Activated naive CD4-positive, alpha-beta T cell treated with anti-CD3 and anti-CD28 coated beads for 36 hours (primary cell): Measurements from ENCODE around the gene SMIM8. TPM values are rescaled to one million over a fixed set of nuclear protein-coding genes. Genes with fewer than 3 reads are reported as not detected.

ENCODE experiments used
- CTCF ChIA-PET: fragments of 350-600 bp; sonication (Branson Sonifier 250); formaldehyde crosslinking; loops from one replicate; lab custom pipeline; 2021; ENCODE audit warnings: antibody characterized with exemption; lab: Charles Lee
- DNase-seq: peaks from one replicate; pipeline ENCODE4 v3.0.0-alpha.2; 2020
- H3K27ac Mint-ChIP-seq: one replicate; pipeline ENCODE4 v1.8.0; 2021; ENCODE audit warnings: mild to moderate bottlenecking, mixed read lengths
- H3K27me3 Mint-ChIP-seq: one replicate; pipeline ENCODE4 v1.8.0; 2021; ENCODE audit warnings: low read depth, mixed read lengths
- H3K36me3 Mint-ChIP-seq: one replicate; pipeline ENCODE4 v1.8.0; 2021; ENCODE audit warnings: low read depth, mixed read lengths
- H3K4me1 Mint-ChIP-seq: one replicate; pipeline ENCODE4 v1.8.0; 2021; ENCODE audit warnings: low read depth, mixed read lengths
- H3K4me3 Mint-ChIP-seq: one replicate; pipeline ENCODE4 v1.8.0; 2021; ENCODE audit warnings: mild to moderate bottlenecking, moderate library complexity, mixed read lengths
- H3K9me3 Mint-ChIP-seq: one replicate; pipeline ENCODE4 v1.8.0; 2021; ENCODE audit warnings: mixed read lengths
- intact Hi-C: fragments of 100-400 bp; cut with micrococcal nuclease; formaldehyde crosslinking; loops from one replicate; pipeline ENCODE4 v1.15.1; 2023
- total RNA-seq, 2 experiments: library from RNA; stranded (reverse); gene quantifications; one replicate each; pipeline ENCODE4 v1.2.3, GENCODE V29; 2021

The SMIM8 gene
- total RNA-seq, 2 experiments from 2014 or later, result 8.0 to 8.6 TPM

GRCh38 chr6:87366072-87366827 is 43.9 kb downstream of the SMIM8 start:
- H3K27ac Mint-ChIP-seq, result no peak overlapping the region
- no peak for DNase-seq
- H3K27me3 Mint-ChIP-seq, result no peaks in the 10 kb centered on the region
- CTCF ChIA-PET, result interaction anchor here (0.6 kb wide), 1 partner anchor 120 kb away, joined by 5 read pairs; no protein-coding TSS in a partner anchor
- peaks cover 11% of the 10 kb centered on the region for H3K9me3 Mint-ChIP-seq
- H3K36me3 Mint-ChIP-seq, result peaks cover 6% of the 10 kb centered on the region
- intact Hi-C loops, result no loop called here
- H3K4me3 Mint-ChIP-seq, result no peak overlapping the region
- H3K4me1 Mint-ChIP-seq, result no peaks in the 10 kb centered on the region

DNA sequence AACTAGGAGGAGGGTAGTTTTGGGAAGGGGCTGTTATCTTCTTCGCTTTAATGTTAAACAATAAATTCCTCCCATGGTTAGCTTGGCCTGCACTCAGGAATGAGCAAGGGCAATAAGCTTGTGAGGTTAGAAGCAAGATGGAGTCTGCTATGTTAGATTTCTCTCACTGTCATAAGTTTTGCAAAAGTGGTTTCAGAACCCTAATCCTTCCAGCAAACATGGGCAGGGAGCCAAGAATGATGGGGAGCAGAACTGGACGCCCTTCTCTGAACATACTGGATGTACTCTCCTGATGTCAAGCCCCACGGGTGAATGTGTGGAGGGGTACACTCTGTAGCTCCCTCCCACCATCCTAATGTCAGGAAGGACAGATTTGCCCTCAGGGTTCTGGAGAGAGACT is 44.5 kb downstream of the SMIM8 start:
- Mint-ChIP-seq H3K27ac (no peak overlapping the region), H3K36me3 (peaks cover 6% of the 10 kb centered on the region), H3K27me3 (no peaks in the 10 kb centered on the region), H3K4me3 (no peak overlapping the region), H3K4me1 (no peaks in the 10 kb centered on the region), H3K9me3 (peaks cover 11% of the 10 kb centered on the region)
- intact Hi-C loops, result no loop called here
- CTCF ChIA-PET, result interaction anchor here (0.6 kb wide), 1 partner anchor 119 kb away, joined by 5 read pairs; no protein-coding TSS in a partner anchor
- no peak for DNase-seq

DNA sequence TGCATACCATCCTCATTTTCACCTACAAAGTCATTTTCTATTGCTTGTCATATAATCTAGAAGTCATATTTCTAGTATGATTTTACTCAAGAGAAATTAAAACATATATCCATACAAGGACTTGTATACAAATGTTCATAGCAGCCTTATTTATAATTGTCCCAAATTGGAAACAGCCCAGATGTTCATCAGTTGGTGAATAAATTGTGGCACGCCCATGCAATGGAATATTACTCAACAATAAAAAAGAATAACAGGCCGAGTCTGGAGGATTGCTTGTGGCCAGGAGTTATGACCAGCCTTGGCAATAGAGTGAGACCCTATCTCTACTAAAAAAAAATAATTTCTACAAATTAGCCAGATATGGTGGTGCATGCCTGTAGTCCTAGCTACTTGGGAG is 51.0 kb downstream of the SMIM8 start:
- intact Hi-C loops, result no loop called here
- DNase-seq, result no peak
- Mint-ChIP-seq H3K4me1 (no peaks in the 10 kb centered on the region), H3K27ac (no peak overlapping the region), H3K9me3 (peaks cover 5% of the 10 kb centered on the region), H3K4me3 (no peak overlapping the region), H3K27me3 (no peaks in the 10 kb centered on the region), H3K36me3 (no peaks in the 10 kb centered on the region)
- CTCF ChIA-PET, result no interaction called here

- CTCF ChIA-PET, result no interaction called here
- intact Hi-C loops, result no loop called here
- H3K27me3 Mint-ChIP-seq, result no peaks in the 10 kb centered on the region
Observed at GRCh38 chr6:87375315-87375714, 52.9 kb downstream of the SMIM8 start.

GRCh38 chr6:87376643-87377042 is 54.3 kb downstream of the SMIM8 start:
- Mint-ChIP-seq H3K4me1 (no peaks in the 10 kb centered on the region), H3K27ac (no peak overlapping the region), H3K36me3 (peaks cover 2% of the 10 kb centered on the region), H3K4me3 (no peak overlapping the region), H3K27me3 (no peaks in the 10 kb centered on the region), H3K9me3 (peaks cover 2% of the 10 kb centered on the region)
- no peak for DNase-seq
- CTCF ChIA-PET, result interaction anchor here (0.6 kb wide), 2 partner anchors 262 to 1563 kb away, joined by 3 read pairs; no protein-coding TSS in a partner anchor
- intact Hi-C loops, result no loop called here

More at GRCh38 chr6:87375315-87375714, 52.9 kb downstream of the SMIM8 start:
- H3K36me3 Mint-ChIP-seq, result peaks cover 2% of the 10 kb centered on the region
- no peak overlapping the region for H3K4me3 Mint-ChIP-seq
- no peak for DNase-seq
- H3K9me3 Mint-ChIP-seq, result peaks cover 2% of the 10 kb centered on the region
- H3K27ac Mint-ChIP-seq, result no peak overlapping the region
- no peaks in the 10 kb centered on the region for H3K4me1 Mint-ChIP-seq

DNA sequence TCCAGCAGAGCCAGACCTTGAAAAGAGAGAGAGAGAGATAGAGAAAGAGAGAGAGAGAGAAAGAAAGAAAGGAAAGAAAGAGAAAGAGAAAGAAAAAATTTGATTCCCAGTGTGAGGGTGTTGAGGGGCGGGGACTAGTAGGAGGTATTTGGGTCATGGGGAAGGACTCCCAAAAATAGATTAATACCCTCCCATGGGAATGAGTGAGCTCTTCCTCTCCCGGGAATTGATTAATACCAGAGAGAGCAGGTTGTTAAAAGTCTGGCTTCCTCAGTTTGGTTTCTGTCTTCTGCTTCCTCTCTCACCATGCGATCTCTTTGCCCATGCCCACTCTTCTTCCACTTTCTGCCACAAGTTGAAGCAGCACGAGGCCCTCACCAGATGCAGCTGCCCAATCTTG is 56.6 kb downstream of the SMIM8 start:
- no peak overlapping the region for H3K27ac Mint-ChIP-seq
- intact Hi-C loops, result no loop called here
- CTCF ChIA-PET, result interaction anchor here (0.7 kb wide), 1 partner anchor 15 kb away, joined by 4 read pairs; no protein-coding TSS in a partner anchor

GRCh38 chr6:87382861-87383260 is 60.5 kb downstream of the SMIM8 start:
- intact Hi-C loops, result no loop called here
- Mint-ChIP-seq H3K27ac (no peak overlapping the region), H3K4me3 (no peak overlapping the region), H3K36me3 (peaks cover 2% of the 10 kb centered on the region), H3K4me1 (no peaks in the 10 kb centered on the region), H3K27me3 (no peaks in the 10 kb centered on the region), H3K9me3 (no peaks in the 10 kb centered on the region)
- CTCF ChIA-PET, result interaction anchor here (0.7 kb wide), 1 partner anchor 8 kb away, joined by 3 read pairs; no protein-coding TSS in a partner anchor
- DNase-seq, result no peak

More for the DNA sequence above, 56.6 kb downstream of the SMIM8 start:
- DNase-seq, result no peak
- Mint-ChIP-seq H3K4me1 (no peaks in the 10 kb centered on the region), H3K36me3 (peaks cover 2% of the 10 kb centered on the region), H3K4me3 (no peak overlapping the region), H3K9me3 (no peaks in the 10 kb centered on the region), H3K27me3 (no peaks in the 10 kb centered on the region)

GRCh38 chr6:87384038-87384437 is 61.6 kb downstream of the SMIM8 start:
- Mint-ChIP-seq H3K27me3 (no peaks in the 10 kb centered on the region), H3K36me3 (peaks cover 2% of the 10 kb centered on the region), H3K4me1 (no peaks in the 10 kb centered on the region), H3K27ac (no peak overlapping the region), H3K9me3 (no peaks in the 10 kb centered on the region), H3K4me3 (no peak overlapping the region)
- CTCF ChIA-PET, result no interaction called here
- DNase-seq, result no peak
- intact Hi-C loops, result no loop called here

GRCh38 chr6:87384449-87384848 is 62.1 kb downstream of the SMIM8 start:
- Mint-ChIP-seq H3K4me3 (no peak overlapping the region), H3K27ac (no peak overlapping the region), H3K4me1 (no peaks in the 10 kb centered on the region), H3K27me3 (no peaks in the 10 kb centered on the region), H3K9me3 (no peaks in the 10 kb centered on the region), H3K36me3 (peaks cover 2% of the 10 kb centered on the region)
- DNase-seq, result no peak
- CTCF ChIA-PET, result interaction anchor here (1.2 kb wide), 1 partner anchor 9 kb away, joined by 4 read pairs; no protein-coding TSS in a partner anchor
- intact Hi-C loops, result no loop called here

GRCh38 chr6:87391334-87391733 is 68.9 kb downstream of the SMIM8 start:
- H3K4me3 Mint-ChIP-seq, result no peak overlapping the region
- no peaks in the 10 kb centered on the region for H3K9me3 Mint-ChIP-seq
- H3K27ac Mint-ChIP-seq, result no peak overlapping the region
- H3K36me3 Mint-ChIP-seq, result no peaks in the 10 kb centered on the region
- H3K4me1 Mint-ChIP-seq, result no peaks in the 10 kb centered on the region
- DNase-seq, result peak; percentile 25
- intact Hi-C loops, result loop anchor here (5.0 to 10.0 kb wide), 4 partner anchors 403 to 1101 kb away; partner anchors contain the start of gene CNR1
- no peaks in the 10 kb centered on the region for H3K27me3 Mint-ChIP-seq
- CTCF ChIA-PET, result interaction anchor here (0.9 kb wide), 1 partner anchor 9 kb away, joined by 3 read pairs; no protein-coding TSS in a partner anchor
